GOT3 (cell line): ENCODE results near the gene SEMA6C.

Experiments used
- DNase-seq: peaks from one replicate; lab custom pipeline; 2025; ENCODE audit warnings: mixed read lengths; lab: John Stamatoyannopoulos, UW

SEMA6C gene

DNA sequence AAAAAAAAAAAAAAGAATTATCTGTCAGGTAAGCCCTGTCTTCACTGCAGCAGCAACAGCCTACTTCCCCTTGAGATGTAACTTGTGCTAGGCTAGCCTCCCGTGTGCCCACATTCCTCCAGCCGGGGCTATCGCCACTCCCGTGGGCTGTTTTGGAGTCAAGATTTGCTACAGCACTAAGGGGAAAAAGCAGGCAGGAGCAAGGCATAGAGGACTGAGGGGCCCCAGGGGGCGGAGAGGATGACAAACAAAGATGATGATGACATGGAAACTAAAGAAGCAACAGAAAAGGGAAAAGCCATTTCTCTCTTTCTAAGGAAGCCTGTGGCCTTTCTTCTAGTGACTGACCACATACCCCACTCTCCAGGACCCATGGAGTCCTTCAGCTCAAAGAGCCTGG is 11.9 kb upstream of the SEMA6C start:
- no peak for DNase-seq

GRCh38 chr1:151157067-151157531 is 10.7 kb upstream of the SEMA6C start:
- DNase-seq: no peak

DNA sequence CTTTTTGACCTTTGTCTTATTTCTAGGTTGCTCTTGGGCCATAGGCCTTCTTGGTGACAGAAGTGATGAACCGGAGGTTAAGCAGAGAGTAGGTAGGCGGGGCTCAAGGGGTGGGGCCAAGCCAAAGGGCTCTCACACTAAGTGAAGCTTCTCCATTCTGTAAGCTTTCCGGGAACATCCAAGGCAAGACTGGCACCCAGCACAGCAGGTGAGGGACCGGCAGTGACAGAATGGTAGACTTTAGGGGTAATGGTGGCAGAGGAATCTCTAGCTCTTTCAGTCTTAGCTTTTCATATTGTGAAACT is 10.0 kb upstream of the SEMA6C start, which contains the start of gene TNFAIP8L2:
Gene TNFAIP8L2 (plus strand): TSS at position 135 of the 305 bp plus-strand sequence. CDS start 2,049 bp downstream, outside the sequence.
- no peak for DNase-seq

- DNase-seq: no peak
These were observed 1.2 kb upstream of the SEMA6C start for GRCh38 chr1:151147665-151148064.

DNA sequence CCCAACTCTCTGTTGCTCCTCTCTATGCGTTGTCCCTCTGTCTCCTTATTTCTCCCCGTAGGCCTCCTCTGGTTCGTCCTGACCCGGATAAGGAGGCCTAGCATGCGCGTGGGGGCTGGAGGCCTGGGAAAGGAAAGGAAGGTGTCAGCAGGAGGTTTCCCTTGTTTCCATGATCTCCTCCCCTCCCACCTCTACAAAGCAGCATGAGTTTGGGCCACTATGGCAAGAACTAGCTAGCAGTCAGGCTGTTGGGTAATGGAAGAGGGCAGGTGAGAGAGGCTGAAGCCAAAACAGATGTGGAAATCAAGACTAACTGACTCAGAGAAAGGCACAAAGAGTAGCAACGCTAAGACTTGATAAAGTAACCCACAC is 687 bp upstream of the SEMA6C start:
- DNase-seq: no peak

DNA sequence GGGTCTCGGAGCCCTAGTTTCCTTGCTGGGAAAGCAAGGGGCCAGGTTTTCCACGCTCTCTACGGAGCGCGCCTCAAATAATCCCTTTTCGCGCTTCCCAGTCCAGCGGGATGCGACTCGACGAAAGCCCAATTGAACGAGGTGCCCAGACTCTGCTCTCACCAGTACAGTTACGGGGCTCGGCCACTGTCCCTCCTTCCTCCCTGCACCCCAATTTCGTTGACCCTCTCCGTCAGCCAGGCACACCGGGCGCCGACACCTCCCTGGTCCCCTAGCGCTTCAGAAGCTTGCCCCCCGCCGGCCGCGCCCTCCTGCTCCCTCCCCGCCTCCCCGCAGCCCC is 389 bp downstream of the SEMA6C start:
- DNase-seq: no peak

- no peak for DNase-seq
These were observed 943 bp downstream of the SEMA6C start for GRCh38 chr1:151145304-151146071.

DNA sequence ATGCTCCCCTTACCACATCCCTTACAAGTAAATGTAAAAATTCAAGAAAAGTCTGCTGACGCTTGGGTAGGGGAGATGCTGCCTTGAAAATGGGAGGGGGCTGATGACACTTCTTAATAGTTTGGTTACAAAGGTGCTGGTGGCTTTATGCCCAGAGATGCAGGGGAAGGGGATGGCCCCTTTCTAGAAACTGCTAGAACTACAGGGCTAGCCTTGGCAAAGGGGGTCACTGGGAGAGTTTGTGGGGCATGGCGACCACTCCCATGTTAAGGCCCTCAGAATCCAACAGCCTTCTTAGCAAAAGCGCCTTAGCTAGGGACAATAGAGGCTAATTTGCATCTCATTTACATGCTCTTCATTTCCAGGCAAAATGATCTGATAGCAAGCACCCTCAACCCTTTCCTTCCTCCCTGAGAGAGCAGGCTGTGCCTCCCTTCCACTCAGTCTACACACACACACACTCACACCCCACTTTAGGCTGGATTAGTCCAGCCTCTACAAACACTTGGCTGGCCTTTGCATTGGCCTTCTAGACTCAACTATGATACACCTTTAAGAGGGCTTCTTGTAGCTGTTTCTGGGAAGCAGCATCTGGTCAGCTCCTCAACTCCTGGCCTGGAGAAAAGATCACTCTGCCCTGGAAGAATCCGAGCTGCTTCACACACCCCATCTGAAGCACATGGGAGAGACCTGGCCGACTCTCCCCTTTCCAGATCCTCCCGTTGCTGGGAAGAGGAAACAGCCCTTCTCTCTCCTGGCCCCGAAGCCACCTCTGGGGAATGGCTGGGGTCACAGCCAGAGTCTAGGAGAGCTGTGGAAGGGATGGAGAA is 1.7 kb downstream of the SEMA6C start:
- no peak for DNase-seq

GRCh38 chr1:151143986-151144385 is 2.4 kb downstream of the SEMA6C start:
- no peak for DNase-seq

GRCh38 chr1:151143057-151143435 is 3.4 kb downstream of the SEMA6C start:
- DNase-seq: no peak

GRCh38 chr1:151142411-151143056 is 3.9 kb downstream of the SEMA6C start:
- DNase-seq: no peak

- no peak for DNase-seq
These were observed 8.6 kb downstream of the SEMA6C start for GRCh38 chr1:151137789-151138188.

DNA sequence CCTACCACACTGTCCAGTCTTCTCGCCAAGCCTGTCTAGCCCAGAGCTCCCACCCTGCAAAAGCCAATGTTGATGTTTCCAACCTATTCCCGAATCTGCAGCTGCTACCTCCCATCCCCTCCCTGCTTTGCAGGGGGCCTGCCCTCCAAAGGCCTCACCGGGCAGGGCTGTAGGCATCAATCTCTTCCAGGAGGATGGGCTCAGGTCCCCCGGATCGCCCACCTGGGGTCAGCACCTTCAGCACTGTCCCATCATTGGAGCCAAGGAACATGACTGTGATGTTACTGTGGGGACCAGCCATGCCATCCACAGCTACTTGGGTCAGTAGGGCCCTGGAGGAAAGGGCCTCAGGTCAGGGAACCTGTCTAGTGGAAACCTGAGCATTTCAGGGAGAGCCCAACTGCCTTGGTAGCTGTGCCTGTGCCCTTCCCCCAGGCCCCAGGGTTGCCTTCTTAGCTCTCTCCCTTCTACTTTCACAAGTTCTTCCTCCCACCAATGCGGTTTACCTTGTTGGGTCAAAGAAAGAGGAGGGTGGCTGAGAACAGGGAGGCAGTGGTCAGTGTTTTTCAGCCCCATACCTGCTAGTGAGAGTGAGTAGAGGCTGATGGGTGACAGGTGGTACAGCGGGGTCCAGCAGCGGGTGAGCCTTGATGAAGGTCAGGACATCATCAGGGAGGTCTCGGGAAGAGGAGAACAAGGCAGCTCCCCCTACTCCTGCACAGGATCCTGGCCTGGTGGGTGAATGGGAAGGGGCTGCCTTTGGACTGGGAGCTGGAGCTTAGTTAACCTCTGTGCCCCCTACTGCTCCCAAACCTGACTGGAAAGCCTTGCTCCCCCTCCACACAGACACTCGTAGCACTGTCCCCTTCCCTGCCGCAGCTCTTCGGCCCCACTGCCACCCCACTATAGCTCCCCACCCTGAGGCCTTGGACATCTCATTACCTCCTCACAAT is 10.7 kb downstream of the SEMA6C start:
- no peak for DNase-seq

DNA sequence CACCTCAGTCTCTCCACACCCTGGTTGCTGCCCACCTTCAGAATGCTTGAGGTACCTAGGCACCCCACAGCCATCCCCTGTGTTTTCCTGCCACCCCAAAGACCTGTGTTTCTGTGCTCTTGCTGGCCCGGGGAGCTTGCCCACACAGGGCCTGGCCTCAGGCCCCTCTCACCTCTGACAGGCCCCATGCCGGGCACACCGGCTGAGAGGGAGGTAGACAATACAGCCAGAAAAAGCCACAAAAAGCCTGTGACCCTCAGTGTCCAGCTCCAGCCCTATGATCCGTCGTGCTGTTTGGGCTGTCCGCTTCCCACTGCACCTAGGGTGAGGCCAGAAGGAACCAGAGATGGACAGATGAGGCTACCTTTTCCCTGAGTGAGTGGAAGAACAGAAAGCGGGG is 11.4 kb downstream of the SEMA6C start:
- DNase-seq: no peak

DNA sequence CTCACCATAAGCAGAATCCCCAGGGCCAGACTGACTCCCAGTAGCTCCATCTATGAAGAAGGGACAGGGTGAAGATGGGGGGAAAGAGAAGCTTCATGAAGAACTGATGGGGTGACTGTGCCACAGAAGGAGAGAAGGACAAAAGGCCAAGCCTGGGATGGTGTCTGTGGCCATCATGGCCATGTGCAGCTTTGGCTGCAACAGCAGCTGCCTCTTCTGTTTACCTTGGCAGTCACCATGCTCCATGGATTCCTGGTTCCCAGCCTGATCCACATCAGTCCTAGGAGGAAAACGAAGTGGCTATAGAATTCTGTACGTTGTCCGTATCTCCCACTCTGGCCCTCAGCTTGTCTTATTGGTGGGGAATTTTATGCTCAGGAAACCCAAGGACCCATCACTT is 12.0 kb downstream of the SEMA6C start:
- no peak for DNase-seq

DNA sequence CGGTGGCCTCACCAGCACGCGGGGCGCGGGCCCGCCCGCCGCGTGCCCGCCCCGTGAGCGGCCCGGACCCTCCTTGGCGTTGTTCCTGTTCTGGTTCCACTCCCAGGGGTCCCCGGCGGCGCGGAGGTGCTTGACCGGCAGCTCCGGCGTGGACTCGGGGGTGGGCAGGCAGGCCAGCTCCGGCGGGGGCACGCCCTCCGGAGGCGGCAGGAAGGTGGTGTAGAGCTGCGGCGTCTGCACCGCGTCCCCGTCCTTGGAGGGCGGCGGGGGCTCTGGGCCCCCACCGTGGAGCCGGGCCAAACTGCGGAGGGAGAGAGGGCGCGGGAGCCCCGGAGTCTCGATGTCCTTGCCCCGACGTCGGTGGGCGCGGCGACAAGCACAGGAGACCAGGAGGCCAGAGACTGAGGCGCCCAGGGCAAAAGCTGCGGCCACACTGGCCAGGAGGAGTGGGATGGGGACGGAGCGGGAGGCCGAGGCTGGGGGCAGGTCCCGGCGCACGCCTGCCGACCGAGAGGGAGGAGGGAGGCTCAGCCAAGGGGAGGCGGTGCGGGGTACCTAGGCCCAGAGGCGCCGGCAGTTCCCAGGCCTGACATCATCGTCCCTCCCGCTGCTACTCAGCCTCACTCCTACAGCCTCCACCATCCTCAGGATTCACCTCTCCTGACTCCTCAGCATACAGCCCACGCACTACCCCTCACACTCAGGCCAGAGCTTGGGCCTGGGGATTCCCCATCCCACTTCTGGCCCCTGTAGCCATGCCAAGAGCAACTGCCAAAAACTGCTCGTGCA is 13.2 kb downstream of the SEMA6C start:
- no peak for DNase-seq

DNA sequence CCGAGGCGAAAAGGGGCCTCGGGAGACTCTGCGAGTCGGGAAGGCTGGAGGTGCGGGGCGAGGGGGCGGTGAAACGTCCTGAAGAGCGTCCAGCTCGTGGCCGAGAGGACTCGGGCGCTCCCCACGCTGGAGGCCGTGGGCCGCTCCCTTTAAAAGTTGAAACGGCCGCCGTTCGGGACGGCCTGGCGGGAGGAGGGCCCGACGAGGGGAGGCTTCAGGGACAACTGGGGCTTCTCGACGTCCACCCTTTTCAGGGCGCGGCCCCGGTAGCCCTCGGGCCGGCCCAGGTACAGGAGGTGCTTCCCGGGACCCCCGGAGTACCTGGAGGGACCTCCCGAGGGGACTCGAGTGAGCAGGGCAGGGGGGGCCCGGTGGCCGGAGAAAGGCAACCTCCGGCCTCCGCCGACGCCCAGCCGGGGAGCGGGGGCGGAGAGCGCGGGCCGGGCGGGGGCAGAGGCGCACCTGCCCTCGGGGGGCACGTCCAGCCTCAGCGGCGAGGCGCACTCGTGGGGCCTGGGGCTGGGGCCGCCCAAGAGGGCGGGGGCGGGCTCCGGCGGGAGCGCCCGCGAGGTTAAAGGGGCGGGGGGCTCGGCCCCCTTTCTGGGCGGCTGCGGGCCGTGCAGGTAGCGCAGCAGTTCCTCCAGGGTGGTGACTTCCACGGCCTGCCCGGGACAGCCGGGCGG is 14.0 kb downstream of the SEMA6C start:
- DNase-seq: no peak

DNA sequence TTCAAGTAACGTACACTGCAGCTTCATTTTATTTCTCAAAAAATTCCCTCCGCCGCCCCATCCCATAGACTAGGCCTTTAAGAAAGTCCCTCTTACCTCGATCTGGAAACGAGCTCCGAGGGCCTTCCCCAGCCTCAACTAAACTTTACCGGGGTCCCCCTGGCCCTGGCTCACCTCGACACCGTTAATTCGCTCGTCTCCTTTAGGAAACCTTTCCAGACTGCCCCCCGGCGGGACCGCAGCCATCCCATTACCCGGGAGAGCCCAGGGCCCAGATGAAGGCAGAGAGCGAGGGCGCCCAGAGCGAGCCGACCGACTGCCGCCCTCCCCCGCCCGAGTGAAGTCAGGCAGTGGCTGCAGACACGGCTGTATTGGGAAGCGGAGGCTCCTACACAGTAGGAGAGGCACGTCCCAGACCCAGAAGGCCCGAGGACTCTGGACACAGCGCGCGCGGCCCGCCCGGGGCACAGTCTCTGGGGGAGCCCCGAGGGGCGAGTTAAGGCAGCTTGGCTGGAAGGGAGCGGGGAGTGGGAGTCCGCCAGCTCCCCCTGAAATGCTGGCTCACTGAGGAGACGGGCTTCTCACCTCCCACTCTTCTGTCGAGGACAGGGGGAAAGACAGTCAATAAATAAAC is 14.6 kb downstream of the SEMA6C start:
- no peak for DNase-seq

GRCh38 chr1:151130987-151131586 is 15.3 kb downstream of the SEMA6C start:
- peak; percentile 22 for DNase-seq

- DNase-seq: no peak
These were observed 17.6 kb downstream of the SEMA6C start for GRCh38 chr1:151128800-151129199.
